HG02938 (cell line): ENCODE measurements around the gene MRPS27.

Source experiments
- ATAC-seq: cut with Tn5 transposase; IDR thresholded peaks from one replicate; pipeline ENCODE4 v1.9.1; 2021; ENCODE audit warnings: mild to moderate bottlenecking, moderate library complexity; ENCODE audit not compliant: unreplicated experiment

MRPS27 gene

GRCh38 chr5:72292411-72292810, 27.6 kb downstream of the MRPS27 start:
- ATAC-seq, result no peak

- ATAC-seq, result no peak
Observed at GRCh38 chr5:72291601-72292000, 28.4 kb downstream of the MRPS27 start.

GRCh38 chr5:72290356-72291133, 29.5 kb downstream of the MRPS27 start:
- no peak for ATAC-seq

DNA sequence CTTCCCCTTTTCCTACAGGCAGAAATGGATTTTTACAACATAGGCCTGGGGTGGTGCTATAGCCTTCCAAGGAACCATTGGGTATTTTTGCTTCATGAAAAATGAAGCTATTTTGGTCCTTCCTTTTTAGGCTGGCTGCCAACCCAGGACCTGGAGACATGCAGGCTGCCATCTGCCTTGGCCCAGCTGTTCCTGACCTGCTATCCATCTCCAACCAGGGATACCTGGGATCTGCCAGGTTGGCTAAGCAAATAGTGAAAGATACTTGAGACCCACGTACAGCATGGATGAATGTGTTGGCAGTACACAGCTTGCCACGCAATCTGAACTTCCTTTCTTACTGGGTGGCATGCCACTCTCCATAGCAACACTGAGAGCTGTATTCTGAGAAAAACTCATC, 31.1 kb downstream of the MRPS27 start:
- no peak for ATAC-seq

- ATAC-seq, result no peak
Observed at GRCh38 chr5:72286798-72287197, 33.2 kb downstream of the MRPS27 start.

- ATAC-seq, result no peak
Observed at GRCh38 chr5:72285424-72285821, 34.6 kb downstream of the MRPS27 start.

GRCh38 chr5:72284559-72285423, 35.2 kb downstream of the MRPS27 start:
- no peak for ATAC-seq

DNA sequence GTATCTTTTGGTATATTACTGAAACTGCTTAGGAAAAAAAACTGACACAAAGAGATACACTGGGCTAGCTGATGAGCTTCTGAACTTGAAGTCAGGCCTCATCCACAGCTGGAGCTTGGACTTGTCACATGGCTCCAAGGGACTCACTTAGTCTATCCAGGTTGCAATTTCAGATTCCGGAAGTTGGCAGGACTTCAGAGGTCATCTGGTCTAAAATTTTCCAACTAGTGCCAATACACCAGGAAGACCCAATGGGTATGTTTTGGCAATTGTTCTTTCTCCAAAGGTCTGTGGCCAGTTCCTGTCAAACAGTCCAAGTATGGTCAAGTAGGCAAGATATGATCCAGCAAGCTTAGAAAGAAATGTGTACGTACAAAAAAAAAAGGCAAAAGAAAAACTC, 36.7 kb downstream of the MRPS27 start:
- no peak for ATAC-seq

DNA sequence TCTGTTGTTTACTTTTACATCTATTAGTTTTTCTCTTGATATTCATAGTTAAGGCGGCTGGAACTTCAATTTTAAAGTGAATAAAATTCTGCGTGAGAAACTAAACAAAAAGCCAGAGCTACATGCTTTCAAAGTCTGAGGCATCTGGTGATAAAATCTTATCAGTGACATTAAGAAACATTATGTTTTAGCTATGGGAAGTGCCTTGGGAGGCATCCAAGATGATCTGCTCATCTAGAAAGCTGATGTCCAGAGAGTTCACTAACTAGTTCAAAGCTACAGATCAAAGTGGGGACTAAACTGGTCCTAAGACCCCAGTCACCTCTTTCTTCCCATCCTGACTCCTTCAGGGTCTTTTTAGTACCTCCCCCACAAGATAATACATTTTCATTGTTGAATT, 37.2 kb downstream of the MRPS27 start:
- ATAC-seq, result no peak

- ATAC-seq, result no peak
Observed at GRCh38 chr5:72281764-72282499, 38.1 kb downstream of the MRPS27 start.

GRCh38 chr5:72281430-72281763, 38.6 kb downstream of the MRPS27 start:
- ATAC-seq, result no peak

- ATAC-seq, result no peak
Observed at GRCh38 chr5:72280581-72281069, 39.4 kb downstream of the MRPS27 start.

DNA sequence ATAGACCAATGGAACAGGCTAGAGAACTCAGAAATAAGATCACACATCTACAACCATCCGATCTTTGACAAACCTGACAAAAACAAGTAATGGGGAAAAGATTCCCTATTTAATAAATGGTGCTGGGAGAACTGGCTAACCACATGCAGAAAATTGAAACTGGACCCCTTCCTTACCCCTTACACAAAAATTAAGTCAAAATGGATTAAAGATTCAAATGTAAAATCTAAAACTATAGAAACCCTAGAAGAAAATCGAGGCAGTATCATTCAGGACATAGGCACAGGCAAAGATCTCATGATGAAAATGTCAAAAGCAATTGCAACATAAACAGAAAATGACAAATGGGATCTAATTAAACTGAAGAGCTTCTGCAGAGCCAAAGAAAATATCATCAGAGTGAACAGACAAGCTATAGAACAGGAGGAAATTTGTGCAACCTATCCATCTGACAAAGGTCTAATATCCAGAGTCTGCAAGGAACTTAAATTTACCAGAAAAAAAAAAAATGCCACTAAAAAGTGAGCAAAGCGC, 43.8 kb downstream of the MRPS27 start:
- no peak for ATAC-seq

DNA sequence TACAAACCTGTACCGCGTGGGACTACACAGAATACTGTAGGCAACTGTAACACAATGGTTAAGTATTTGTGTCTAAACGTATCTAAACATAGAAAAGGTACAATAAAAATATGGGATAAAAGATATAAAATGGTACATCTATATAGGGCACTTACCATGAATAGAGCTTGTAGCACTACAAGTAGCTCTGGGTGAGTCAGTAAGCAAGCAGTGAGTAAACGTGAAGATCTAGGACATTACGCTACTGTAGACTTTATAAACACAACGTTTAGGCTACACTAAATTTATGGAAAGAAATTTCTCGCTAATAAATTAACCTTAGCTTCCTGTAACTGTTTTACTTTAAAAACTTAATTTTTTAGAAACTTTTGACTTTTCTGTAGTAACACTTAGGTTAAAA, 46.5 kb downstream of the MRPS27 start:
- ATAC-seq, result no peak

DNA sequence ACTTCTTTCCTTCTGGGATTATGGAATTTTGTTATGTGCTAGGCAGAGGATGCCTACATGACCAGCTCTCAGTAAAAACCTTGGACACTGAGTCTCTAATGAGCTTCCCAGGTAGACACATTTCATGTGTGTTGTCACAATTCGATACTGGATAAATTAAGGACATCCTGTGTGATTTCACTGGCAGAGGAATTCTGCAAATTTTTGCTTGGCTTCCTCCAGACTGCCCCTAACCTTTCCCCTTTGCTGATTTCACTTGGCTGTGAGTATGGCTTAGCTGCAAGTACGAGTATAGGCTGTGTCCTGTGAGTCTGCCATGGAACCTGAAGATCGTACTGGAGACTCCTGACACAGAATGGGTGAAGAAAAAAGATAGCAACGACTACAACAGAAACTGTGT, 47.6 kb downstream of the MRPS27 start:
- ATAC-seq, result no peak

- no peak for ATAC-seq
Observed at GRCh38 chr5:72271702-72272101, 48.3 kb downstream of the MRPS27 start.

- no peak for ATAC-seq
Observed at GRCh38 chr5:72270037-72270436, 50.0 kb downstream of the MRPS27 start.

- no peak for ATAC-seq
Observed at GRCh38 chr5:72269411-72269780, 50.6 kb downstream of the MRPS27 start.

- ATAC-seq, result no peak
Observed at GRCh38 chr5:72268753-72269410, 51.2 kb downstream of the MRPS27 start.

DNA sequence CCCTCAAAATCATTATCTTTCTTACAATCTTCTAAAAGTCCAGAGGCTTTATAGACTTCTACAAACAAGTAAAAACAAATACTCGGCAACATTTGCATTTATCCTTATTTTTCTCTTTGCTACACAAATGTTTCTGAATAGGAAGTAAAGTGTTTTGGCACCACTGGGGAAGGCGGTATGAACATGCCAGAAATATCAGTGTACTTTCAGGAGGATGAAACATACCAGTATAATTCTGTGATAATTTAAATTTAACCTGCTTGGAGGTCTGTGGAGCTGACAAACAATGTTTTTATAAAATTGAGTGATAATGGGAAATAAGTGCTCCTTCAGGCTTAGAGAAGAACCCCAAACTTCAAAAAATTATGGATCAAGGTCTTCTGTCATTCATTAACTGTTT, 51.8 kb downstream of the MRPS27 start:
- ATAC-seq, result no peak

DNA sequence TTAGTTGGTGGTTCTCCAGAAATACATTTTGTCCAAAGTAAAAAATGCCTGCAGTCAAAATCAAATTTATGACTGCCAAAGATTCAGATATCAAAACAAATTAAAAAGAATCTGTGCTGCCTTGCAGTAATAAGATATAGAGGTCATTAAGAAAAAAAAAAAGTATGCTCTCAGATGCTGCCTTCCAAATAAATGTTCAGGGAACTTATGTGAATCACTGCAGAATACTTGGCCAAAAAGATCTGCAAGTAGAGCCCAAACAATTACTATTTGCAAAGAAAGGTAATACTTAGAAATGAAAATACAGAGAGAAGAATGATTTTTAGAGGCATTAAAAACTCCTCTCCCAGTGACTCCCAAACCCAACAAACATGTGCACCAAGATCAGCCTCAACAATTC, 52.4 kb downstream of the MRPS27 start:
- ATAC-seq, result no peak
